Activated T-helper 1 cell treated with anti-CD3 and anti-CD28 coated beads, Interleukin-2, amount 50 U/mL, for 16 hours (primary cell): Measurements from ENCODE around the gene BIK.
"Not testable (repeated sequence)": the region's sequence is repeated elsewhere in the genome, so short reads cannot be mapped to it uniquely, and the experiment has no call there.

Experiments used
- DNase-seq, 2 donors: peaks; one replicate each; pipeline ENCODE4 v3.0.0-alpha.2; 2020; ENCODE audit warnings: low read depth in 1 of 2, low spot score in 1 of 2

The BIK gene

DNA sequence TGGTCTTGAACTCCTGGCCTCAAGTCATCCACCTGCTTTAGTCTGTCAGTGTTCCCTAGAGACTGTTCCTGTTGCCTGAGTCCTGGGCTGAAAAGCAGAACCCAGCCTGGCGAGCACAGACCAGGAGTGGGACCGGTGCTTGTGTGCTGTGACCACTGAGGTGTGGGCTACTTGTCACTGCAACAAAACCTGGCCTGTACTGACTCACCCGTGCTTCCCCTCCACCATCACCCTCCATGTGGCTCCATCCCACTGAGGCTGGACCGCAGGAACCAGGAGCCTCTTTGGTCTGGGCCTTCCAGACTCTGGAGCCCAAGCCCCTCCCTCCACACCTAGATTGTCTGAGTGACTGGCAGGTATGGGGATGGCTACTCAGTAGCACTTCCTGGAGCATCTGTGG is 24.0 kb downstream of the BIK start:
- DNase-seq: no peak

- no peak for DNase-seq
Measured at GRCh38 chr22:43135565-43135964, 25.0 kb downstream of the BIK start.

DNA sequence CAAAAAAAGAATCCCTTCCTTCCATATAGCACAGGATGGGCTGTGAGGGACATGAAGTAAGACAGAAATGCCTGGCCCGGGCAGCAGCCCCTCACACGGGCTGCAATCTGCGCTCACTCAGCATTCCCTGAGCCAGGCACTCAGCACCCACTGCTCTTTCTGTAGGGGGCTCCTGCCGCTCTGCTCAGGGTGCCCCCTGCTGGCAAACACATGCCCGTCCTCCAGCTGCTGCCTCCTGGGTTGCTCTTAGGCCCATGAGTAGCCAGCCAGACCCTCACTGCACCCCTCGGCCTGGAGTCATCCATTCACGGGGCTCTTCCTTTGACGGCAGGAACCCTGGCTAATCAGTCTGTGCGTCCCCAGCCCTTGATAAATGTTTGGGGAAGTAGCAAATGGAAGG is 25.7 kb downstream of the BIK start:
- DNase-seq: no peak

- DNase-seq: no peak
Measured at GRCh38 chr22:43136801-43137200, 26.3 kb downstream of the BIK start.

GRCh38 chr22:43142880-43143562 is 32.5 kb downstream of the BIK start, which contains the start of gene MCAT:
Gene MCAT (minus strand): TSS chr22:43143398. CDS start chr22:43143348, 50 bp downstream.
- DNase-seq: peak; percentile 60 to 71

DNA sequence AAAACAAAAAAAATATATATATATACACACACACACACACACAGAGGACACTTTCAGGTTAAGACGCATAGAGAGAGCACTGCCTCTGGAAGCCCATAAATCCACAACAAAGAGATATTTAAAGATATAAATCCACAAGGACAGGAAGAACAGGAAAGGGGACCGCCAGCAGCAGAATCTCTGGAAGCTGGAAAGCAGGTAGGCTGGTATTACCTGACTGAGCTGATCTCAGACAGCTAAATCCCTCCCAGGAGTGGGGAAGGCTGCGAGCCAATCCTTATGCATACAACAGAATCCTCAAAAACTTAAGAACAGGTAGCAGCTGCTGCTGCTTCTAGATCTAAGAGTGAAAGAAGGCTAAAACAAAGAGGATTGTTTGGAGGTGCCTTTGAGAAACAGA is 34.4 kb downstream of the BIK start:
- no peak for DNase-seq

DNA sequence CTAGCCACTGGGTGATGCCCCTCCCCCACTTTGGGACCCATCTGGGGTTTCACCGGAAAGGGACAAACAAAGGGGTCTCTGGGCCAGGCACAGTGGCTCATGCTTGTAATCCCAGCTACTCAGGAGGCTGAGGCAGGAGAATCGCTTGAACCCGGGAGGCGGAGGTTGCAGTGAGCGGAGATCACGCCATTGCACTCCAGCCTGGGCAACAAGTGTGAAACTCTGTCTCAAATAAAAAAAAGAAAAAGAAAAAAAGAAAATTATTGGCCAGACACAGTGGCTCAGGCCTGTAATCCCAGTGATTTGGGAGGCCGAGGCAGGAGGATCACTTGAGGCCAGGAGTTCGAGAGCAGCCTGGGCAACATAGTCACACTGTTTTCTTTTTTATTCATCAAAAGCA is 34.8 kb downstream of the BIK start:
- not testable (repeated sequence) for DNase-seq

DNA sequence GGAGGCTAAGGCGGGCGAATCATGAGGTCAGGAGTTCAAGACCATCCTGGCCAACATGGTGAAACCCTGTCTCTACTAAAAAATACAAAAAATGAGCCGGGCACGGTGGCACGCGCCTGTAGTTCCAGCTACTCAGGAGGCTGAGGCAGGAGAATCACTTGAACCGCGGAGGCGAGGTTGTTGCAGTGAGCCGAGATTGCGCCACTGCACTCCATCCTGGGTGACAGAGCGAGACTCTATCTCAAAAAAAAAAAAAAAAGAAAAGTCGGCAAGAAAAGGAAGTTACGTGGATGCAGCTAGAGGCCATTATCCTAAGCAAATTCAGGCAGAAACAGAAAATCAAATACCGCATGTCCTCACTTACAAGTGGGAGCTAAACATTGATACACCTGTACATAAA is 35.8 kb downstream of the BIK start:
- not testable (repeated sequence) for DNase-seq

DNA sequence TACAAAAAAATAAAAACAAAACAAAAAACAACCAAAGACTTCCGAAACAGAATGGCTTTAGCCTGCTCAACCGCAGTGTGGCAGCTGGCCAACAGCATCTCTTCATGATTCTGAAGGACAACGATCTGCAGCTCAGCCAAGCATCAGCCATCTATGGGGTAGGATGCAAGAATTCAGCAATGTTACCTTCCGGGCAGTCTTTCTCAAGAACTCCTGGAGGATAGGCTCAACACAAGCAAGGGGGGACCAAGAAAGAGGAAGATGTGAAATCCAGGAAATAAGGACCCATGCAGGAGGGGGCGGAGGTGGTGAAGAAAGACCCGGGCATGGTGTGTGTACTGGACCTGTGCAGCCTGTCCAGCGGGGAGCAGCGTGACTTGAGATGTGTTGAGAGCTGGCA is 37.3 kb downstream of the BIK start:
- no peak for DNase-seq

- DNase-seq: no peak
Measured at GRCh38 chr22:43148581-43148980, 38.0 kb downstream of the BIK start.

DNA sequence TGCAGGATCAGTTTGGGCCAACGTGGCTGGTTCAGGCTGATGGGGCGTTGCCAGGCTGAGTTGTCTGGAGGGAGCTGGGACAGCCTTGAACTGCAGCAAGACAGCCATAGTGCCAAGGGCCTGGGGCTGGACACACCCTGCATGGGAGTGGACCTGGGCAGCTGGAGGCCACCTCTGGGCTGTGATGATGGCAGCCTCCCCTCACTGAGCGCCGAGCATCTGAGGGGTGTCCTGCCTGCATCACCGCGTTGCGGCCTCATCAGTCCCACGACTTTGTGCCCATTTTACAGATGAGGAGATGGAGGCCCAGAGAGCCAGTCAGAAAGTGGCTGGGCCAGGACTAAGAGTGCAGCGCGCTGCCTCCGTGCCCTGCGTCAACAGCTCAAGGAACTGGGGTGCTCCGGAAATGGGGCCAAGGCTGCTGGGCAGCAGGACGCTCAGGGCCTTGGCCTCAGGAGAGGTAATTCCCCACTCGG is 40.2 kb downstream of the BIK start:
- DNase-seq: no peak

DNA sequence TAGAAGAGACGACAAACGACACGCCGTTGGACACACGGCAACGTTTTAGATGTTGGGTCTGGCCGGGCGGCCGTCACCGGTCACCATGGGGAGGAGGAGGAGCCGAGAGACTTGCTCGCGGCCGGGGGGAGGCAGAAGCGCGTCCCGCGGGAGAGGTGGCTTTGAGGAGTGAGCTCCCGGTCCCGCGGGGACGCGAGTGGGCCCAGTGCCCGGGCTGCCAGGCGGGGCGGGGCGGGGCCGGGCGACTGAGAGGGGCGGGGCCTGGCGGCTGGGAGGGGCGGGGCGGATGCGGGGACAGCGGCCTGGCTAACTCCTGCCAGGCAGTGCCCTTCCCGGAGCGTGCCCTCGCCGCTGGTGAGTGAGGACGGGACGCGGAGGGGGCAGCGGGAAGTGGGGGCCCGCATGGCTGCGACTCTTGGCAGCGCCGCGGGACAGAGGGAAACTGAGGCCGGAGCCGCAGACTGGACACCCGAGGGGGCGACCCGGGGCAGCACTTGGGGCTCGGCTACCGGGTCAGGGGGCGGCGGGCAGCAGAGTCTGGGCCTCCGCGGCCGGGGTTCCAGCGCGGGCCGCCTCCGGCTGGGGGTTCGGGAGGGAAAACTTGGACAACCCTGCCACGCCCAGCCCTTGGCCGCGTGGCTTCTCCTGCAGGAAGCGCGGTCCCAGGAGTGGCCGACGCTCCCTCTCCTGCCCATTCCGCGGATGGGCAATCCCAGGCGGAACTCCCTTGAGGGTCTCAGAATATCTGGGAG is 40.9 kb downstream of the BIK start, which contains the start of gene TSPO:
TSPO (plus strand) TSS at position 309 of the 752 bp plus-strand sequence. CDS start 7,680 bp downstream, outside the sequence.
- peak; percentile 40 to 55 for DNase-seq

DNA sequence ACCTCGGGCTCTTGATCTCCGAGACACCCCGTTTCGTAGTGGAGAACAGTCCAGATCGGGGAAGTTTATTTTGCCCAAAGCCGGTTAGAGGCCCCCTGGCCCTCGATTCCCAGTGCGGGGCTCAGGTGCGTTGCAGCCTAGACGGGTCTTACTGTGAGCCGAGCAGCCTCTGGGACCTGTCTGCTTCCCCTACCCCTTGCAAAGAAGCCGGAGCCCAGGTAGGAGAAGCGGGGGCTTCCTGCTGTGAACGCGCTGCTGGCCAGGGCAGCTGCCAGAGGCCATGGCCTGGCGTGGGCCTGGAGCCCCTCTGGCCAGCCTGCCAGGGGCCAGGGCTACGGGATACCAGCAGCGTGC is 41.4 kb downstream of the BIK start:
- no peak for DNase-seq

DNA sequence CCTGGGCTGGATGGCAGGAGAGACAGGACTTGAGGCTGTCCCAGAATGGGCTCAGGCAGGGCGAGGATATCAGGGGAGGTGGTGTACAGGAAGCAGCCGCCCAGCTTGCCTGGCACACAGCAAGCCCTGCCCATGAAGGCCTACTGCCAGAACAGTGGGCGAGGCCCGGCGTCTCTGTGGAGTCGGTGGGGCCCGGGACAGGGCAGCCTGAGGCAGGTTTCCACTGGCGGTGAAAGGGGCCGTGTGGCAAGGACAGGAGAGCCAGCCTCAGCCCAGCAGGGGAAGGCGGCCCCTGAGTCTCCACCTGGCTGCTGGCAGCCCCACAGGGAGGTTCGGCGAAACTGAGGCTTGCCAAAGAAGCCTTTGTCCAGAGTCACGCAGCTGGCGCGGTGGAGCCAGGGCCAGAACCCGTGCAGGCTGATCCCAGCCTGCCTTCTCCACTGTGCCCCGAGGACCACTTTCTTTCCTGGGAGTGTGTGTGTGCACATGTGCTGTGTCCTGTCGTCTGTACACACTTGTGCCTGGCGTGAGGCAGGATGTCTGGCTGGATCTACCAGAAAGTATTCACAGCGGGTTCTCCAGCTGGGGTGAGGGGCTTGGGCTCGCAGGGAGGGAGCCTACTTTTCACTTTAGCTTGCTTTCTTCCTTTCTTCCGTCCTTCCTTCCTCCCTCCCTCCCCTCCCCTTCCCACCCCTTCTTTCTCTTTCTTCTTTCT is 42.0 kb downstream of the BIK start:
- DNase-seq: peak; percentile 37 to 42

DNA sequence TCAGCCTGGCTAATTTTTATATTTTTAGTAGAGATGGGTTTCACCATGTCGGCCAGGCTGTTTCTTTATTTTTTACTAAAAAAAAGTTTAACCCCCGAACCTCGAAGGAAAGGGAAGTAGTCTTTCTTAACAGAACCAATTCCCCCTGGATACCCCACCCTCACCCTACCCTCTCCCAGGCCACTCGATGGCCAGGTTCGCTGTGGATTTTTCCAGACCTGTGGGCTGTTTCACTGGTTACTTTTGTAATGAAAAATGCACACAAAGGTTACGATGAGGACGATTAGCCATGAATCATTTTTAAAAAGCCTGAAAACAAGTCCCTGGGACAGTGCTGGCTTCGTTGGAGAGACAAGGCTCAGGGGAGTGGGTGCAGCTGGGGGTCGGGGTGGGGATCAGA is 43.3 kb downstream of the BIK start:
- DNase-seq: no peak

DNA sequence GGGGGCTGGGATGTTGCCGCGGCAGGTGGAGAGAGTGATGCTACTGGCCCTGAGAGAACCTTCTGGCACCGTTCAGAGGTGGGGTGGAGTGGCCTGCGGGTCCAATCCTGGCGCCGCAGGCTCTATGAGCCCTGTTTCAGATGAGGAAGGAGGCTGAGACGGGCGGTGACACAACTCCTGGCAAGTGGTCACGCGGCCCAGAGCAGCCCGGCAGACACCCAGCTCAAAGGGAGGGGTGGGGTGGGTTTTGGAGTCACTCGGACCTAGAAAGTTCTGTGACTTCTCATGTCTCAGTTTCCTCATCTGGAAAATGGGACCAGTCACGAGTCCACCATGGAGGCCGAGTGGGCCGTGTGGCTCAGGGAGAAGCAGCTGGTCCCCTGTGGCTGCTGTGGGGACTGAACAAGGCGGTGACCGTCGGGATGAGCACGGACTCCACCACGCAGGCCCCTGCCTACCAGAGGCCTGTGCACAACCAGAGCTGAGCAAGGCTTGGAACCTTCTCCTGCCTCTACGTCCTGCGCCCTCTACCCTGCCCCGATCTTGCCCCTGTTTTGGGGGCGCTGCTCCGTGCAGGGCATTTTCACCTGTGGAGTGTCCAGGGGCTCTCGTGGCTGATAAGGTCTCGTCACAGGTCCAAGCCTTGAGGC is 44.5 kb downstream of the BIK start:
- no peak for DNase-seq

DNA sequence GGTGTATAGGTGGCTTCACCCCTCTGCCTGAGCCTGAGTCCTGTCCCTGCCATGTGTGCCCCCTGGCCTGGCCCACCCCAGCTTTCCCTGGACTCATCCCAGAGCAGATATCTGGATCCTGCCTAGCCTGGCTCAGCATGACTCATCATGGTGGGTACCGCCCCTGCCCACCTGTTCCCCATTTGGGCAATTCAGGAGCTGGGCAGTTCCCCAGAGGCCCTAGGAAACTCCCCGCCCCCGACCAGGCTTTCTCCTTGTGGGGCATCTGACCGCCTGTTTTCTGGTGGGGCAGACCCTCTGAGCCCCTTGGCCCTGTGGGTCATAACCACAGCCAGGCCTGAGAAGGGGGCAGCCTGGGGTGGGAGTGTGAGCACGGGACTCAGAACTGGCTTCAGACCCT is 45.2 kb downstream of the BIK start:
- DNase-seq: no peak

GRCh38 chr22:43156413-43156812 is 45.9 kb downstream of the BIK start:
- DNase-seq: no peak

- no peak for DNase-seq
Measured at GRCh38 chr22:43157874-43158546, 47.5 kb downstream of the BIK start.

DNA sequence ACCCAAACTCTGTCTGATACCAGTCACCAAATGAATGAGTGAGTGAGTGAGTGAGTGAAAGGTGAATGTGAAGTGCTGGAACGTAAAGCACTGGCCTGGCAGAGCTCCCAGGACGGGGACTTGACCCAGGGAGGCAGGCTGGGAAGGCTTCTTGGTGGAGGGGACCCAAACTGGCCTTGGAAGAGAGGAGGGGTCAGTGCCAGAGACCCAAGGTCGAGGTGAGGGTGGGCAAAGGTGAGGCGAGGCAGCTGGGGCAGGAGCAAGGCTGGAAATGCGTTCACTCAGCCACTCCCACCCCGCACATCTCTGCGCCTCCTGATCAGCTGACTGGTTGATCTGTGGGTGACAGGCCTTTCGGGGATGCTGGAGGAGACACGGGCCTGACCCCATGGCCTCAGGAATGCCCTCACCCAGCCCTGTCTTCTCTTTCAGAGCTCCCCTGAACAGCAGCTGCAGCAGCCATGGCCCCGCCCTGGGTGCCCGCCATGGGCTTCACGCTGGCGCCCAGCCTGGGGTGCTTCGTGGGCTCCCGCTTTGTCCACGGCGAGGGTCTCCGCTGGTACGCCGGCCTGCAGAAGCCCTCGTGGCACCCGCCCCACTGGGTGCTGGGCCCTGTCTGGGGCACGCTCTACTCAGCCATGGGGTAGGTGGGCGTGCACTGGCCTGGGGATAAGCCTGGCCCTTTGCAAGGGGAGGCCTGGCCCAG is 48.4 kb downstream of the BIK start:
- no peak for DNase-seq
